ENCODE data around the gene IVD.

Gene IVD

DNA sequence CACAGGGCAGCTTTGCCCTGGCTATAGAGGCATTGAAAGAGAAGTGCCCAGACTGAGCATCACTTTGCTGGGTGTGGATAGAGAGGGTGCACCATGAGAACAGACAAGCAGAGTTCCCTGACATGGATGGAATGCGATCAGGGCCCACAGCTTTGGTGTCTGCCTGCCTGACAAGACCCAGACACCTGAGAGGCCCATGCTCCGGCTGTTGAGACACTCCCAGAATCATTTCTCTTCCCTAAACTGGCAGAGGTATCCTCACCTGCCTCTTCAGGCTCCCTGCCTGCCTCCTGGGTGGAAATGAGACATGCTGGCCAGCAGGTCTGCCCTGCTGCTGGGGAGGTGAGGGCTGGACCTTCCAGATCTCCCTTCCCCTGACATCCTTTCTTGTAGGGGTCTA, 54.8 kb downstream of the IVD start:
- DNase-seq = no peak

GRCh38 chr15:40461958-40462357, 56.4 kb downstream of the IVD start:
- no peak for DNase-seq

DNA sequence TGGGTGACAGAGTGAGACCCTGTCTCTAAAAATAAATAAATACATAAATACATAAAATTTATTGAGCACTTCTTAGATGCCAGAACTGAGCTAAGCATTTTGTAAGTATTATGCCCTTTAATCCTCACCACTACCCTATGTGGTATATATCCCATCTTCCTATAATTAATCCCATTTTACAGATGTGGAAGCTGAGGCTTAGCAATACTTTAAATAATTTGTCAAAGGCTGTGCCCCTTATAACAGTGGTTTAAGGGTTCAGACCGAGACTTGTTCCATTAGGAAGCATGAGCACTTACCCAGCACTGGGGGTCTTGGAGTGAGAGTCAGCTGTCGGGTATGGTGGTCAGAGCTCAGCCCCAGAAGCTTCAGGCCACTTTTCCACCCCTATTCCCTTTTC, 57.7 kb downstream of the IVD start:
- DNase-seq = no peak

- DNase-seq = no peak
Measured at GRCh38 chr15:40463886-40464545, 58.4 kb downstream of the IVD start.

DNA sequence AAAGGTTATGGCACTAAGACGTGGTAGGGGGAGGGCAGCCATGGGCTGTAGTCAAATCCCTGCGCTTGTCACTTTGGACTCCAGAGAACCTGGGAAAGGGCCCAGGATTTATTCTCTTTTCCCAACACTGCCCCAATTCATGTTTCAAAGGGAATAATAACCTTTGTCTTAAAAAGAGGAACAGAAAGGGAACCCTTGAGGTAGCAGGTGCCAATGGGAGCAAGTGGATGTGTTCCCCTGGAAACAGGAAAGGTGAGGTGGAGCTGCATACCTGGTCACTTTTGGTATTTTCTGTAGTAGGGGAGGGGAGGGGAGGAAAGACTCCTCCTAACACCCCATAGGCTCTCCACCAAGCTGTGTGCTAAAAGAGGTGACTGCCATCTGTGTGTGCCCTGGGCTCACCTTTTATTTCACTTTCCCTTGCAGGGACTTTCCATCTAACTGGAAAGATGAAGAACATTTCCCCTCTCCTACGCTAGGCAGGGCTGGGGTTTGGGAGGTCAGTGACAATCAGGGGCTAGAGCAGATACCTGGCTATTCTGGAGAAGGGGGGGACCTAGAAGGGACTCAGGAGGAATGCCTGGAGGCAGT, 59.1 kb downstream of the IVD start:
- no peak for DNase-seq

- DNase-seq = no peak
Measured at GRCh38 chr15:40465939-40466338, 60.3 kb downstream of the IVD start.

DNA sequence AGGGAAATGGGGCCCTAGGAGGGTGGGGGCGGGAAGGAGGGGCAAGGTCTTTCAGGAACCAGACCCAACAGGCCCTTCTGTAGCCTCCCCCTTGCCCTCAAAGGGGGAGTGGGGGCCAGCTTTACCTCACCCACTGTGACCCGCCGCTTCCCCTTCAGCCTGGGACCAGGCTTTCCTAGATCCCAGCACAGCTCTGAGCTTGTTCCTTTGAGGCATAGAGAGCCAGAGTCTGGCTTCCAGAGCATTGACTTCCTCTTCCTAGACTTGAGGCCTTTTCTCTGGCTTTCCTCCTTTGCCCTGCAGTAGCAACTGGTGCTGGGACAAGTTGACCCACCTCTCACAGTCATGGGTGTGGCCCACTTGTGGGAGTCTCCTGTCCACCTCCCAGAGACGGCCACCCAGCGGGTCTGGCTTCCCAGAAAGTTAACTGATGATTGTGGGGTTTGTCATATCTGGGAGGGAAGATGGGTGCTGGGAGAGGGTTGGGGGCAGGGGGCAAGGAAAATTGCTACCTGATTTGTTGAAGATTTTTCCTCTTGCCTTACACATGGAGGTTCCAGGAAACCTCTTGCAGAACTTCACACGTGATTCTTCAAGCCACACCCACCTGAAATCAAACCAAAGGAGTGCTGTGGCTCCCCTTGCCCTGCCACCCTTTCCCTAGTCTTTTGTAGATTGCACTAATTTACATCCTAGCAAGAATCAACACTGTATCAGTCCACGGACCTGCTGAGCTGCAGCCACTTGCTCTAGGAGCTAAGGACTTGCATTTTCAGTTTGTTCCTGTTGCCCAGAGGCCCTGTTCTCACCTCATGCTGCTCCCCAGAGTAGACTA, 61.0 kb downstream of the IVD start:
- no peak for DNase-seq

- no peak for DNase-seq
Measured at GRCh38 chr15:40467261-40467615, 61.6 kb downstream of the IVD start.

GRCh38 chr15:40468898-40469331, 63.3 kb downstream of the IVD start:
- DNase-seq = no peak

- no peak for DNase-seq
Measured at GRCh38 chr15:40469776-40470390, 64.3 kb downstream of the IVD start.

DNA sequence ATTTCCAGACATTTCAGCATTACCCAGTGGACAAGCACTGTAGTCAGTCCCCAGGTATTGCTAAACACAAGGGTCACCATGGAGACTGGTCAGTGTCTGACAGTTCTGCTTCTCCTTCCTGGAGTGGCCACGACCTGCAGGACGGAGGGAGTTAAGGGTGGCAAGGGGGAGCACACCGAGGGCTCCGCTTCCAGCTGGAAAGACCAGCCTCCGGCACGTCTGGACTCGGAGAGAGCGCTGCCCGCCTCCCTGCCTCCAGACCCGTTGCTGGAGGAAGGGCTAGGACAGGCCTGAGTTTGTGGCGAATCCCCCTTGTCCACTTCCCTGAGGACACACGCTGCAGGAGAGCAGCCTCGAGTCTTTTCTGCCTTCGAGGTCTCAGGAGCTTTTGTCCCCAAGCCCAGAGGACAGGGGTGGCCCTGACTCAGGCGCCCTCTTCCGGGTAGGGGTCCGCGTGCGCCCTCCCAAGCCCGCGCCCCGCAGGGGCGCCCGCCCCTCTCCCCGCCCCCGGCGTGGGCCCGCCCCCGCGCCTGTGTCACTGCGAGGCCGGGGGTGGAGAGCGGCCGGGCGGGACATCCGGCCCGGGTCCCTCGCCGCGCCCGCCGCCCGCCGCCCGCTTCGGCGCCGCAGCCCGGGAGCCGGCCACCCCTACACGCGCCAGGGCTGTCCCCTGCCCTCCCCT, 65.0 kb downstream of the IVD start, which contains the start of gene CHST14:
Gene CHST14, plus strand, starts transcription at position 562 of the 682 bp plus-strand sequence. CDS start 230 bp downstream, outside the sequence.
- DNase-seq = peak; percentile 19 to 76 (median 47)
